ENCODE measurements around the gene SIGLEC10.

The SIGLEC10 gene

GRCh38 chr19:51440846-51441409 is 23.5 kb upstream of the SIGLEC10 start:
- Histone ChIP-seq H4K20me1 (ENCODE audit: insufficient read depth, low read length) (no peaks in the 10 kb centered on the region), H3K27me3 (ENCODE audit: low read depth, low read length) (peaks cover 66% of the 10 kb centered on the region), H3K4me1 (ENCODE audit: low read length) (peaks cover 31% of the 10 kb centered on the region), H3K36me3 (replicated peaks; ENCODE audit: low read depth, low read length) (no peaks in the 10 kb centered on the region), H3K9me3 (ENCODE audit: insufficient read depth, low read length) (no peaks in the 10 kb centered on the region), H3K4me3 (ENCODE audit: low read length) (peak overlapping the region; percentile 70), H3K27ac (ENCODE audit: low read length) (no peak overlapping the region), H3K4me2 (ENCODE audit: low read length) (peak overlapping the region; percentile 83), H3K79me2 (ENCODE audit: low read length) (no peaks in the 10 kb centered on the region), H2AFZ (ENCODE audit: low read depth, low read length) (no peak overlapping the region), H3K9ac (ENCODE audit: low read length) (peak overlapping the region; percentile 24; the same call in 1 of the 2 replicates)
- TF ChIP-seq EZH2phosphoT487 (IDR thresholded peaks at IDR 0.05; ENCODE audit: low read depth) = no peak
- no peak for TF ChIP-seq CTCF (IDR thresholded peaks at IDR 0.05; ENCODE audit: low read depth, low read length)

GRCh38 chr19:51440052-51440451 is 22.6 kb upstream of the SIGLEC10 start:
- Histone ChIP-seq H3K36me3 (replicated peaks; ENCODE audit: low read depth, low read length) (no peaks in the 10 kb centered on the region), H3K4me2 (ENCODE audit: low read length) (no peak overlapping the region), H4K20me1 (ENCODE audit: insufficient read depth, low read length) (no peaks in the 10 kb centered on the region), H2AFZ (ENCODE audit: low read depth, low read length) (no peak overlapping the region), H3K27me3 (ENCODE audit: low read depth, low read length) (peaks cover 71% of the 10 kb centered on the region), H3K79me2 (ENCODE audit: low read length) (no peaks in the 10 kb centered on the region), H3K9ac (ENCODE audit: low read length) (no peak overlapping the region), H3K4me1 (ENCODE audit: low read length) (peaks cover 31% of the 10 kb centered on the region), H3K27ac (ENCODE audit: low read length) (no peak overlapping the region), H3K4me3 (ENCODE audit: low read length) (no peak overlapping the region), H3K9me3 (ENCODE audit: insufficient read depth, low read length) (no peaks in the 10 kb centered on the region)
- TF ChIP-seq CTCF (IDR thresholded peaks at IDR 0.05; ENCODE audit: low read depth, low read length) (no peak), EZH2phosphoT487 (IDR thresholded peaks at IDR 0.05; ENCODE audit: low read depth) (no peak)

GRCh38 chr19:51439021-51439465 is 21.6 kb upstream of the SIGLEC10 start:
- Histone ChIP-seq H3K4me1 (ENCODE audit: low read length) (peaks cover 31% of the 10 kb centered on the region), H2AFZ (ENCODE audit: low read depth, low read length) (no peak overlapping the region), H3K9me3 (ENCODE audit: insufficient read depth, low read length) (no peaks in the 10 kb centered on the region), H3K27me3 (ENCODE audit: low read depth, low read length) (peaks cover 73% of the 10 kb centered on the region), H3K4me3 (ENCODE audit: low read length) (no peak overlapping the region), H3K79me2 (ENCODE audit: low read length) (no peaks in the 10 kb centered on the region), H4K20me1 (ENCODE audit: insufficient read depth, low read length) (no peaks in the 10 kb centered on the region), H3K36me3 (replicated peaks; ENCODE audit: low read depth, low read length) (no peaks in the 10 kb centered on the region), H3K27ac (ENCODE audit: low read length) (no peak overlapping the region), H3K4me2 (ENCODE audit: low read length) (peak overlapping the region; percentile 39), H3K9ac (ENCODE audit: low read length) (no peak overlapping the region)
- peak; percentile 98 for TF ChIP-seq CTCF (IDR thresholded peaks at IDR 0.05; ENCODE audit: low read depth, low read length)
- no peak for TF ChIP-seq EZH2phosphoT487 (IDR thresholded peaks at IDR 0.05; ENCODE audit: low read depth)

GRCh38 chr19:51434456-51434855 is 17.0 kb upstream of the SIGLEC10 start:
- no peak overlapping the region for H3K9ac ChIP-seq (ENCODE audit: low read length)
- H3K36me3 ChIP-seq (replicated peaks; ENCODE audit: low read depth, low read length) = no peaks in the 10 kb centered on the region
- H4K20me1 ChIP-seq (ENCODE audit: insufficient read depth, low read length) = no peaks in the 10 kb centered on the region
- no peak overlapping the region for H3K4me2 ChIP-seq (ENCODE audit: low read length)
- H3K4me3 ChIP-seq (ENCODE audit: low read length) = no peak overlapping the region
- no peak overlapping the region for H2AFZ ChIP-seq (ENCODE audit: low read depth, low read length)
- no peak overlapping the region for H3K27ac ChIP-seq (ENCODE audit: low read length)
- no peaks in the 10 kb centered on the region for H3K79me2 ChIP-seq (ENCODE audit: low read length)
- no peak for TF ChIP-seq CTCF (IDR thresholded peaks at IDR 0.05; ENCODE audit: low read depth, low read length)
- TF ChIP-seq EZH2phosphoT487 (IDR thresholded peaks at IDR 0.05; ENCODE audit: low read depth) = no peak
- H3K9me3 ChIP-seq (ENCODE audit: insufficient read depth, low read length) = no peaks in the 10 kb centered on the region
- peaks cover 9% of the 10 kb centered on the region for H3K4me1 ChIP-seq (ENCODE audit: low read length)
- H3K27me3 ChIP-seq (ENCODE audit: low read depth, low read length) = peaks cover 55% of the 10 kb centered on the region; the same call in 1 of the 2 replicates
